Upper lobe of left lung (tissue), 4 donors: ENCODE measurements around the gene GCLM.

ENCODE experiments used
- CTCF ChIP-seq, 6 experiments: fragments of 450-650 bp in 4 of 6; fragments of 200-600 bp in 2 of 6; sonication (generic) in 2 of 6; IDR thresholded peaks; one replicate each; pipeline ENCODE4 v1.5.1; 2016 to 2019; ENCODE audit warnings: antibody characterized with exemption in 6 of 6
- EP300 ChIP-seq, 4 donors: sonication (generic); formaldehyde crosslinking; IDR thresholded peaks; one replicate each; pipeline ENCODE4 v1.5.1; 2017; ENCODE audit warnings: antibody characterized with exemption in 4 of 4, control low read depth in 2 of 4
- POLR2A ChIP-seq, 4 donors: fragments of 450-650 bp; IDR thresholded peaks; one replicate each; pipeline ENCODE4 v1.5.1; 2016 to 2017; ENCODE audit warnings: antibody characterized with exemption in 4 of 4, mild to moderate bottlenecking in 2 of 4
- POLR2AphosphoS5 ChIP-seq, 2 donors: sonication (generic); formaldehyde crosslinking; IDR thresholded peaks; one replicate each; pipeline ENCODE4 v1.5.1; 2017; ENCODE audit warnings: antibody characterized with exemption in 2 of 2

- TF ChIP-seq POLR2A (IDR thresholded peaks at IDR 0.05) (peak in 3 of 4 donors; percentile 48 to 69 (median 63)), CTCF (IDR thresholded peaks at IDR 0.05) (peak in 2 of 6 experiments; percentile 19 to 25), POLR2AphosphoS5 (IDR thresholded peaks at IDR 0.05) (peak; percentile 79 to 82), EP300 (IDR thresholded peaks at IDR 0.05) (peak in 1 of 4 donors; percentile 25)
Observed at GRCh38 chr1:93846992-93847810, 62.0 kb downstream of the GCLM start.
